Adipocyte (in vitro differentiated cells): Measurements from ENCODE around the gene UGT1A6.

Experiments
- DNase-seq: peaks from one replicate; pipeline ENCODE4 v3.0.0-alpha.2; 2015; ENCODE audit warnings: low read depth
- H3K27me3 ChIP-seq: replicated peaks from 2 replicates; pipeline ENCODE4 v1.7.0; 2013; ENCODE audit warnings: mild to moderate bottlenecking, low read length, moderate library complexity; ENCODE audit not compliant: control insufficient read depth, insufficient read depth
- H3K36me3 ChIP-seq: 2 replicates; pipeline ENCODE4 v1.7.0; 2013; ENCODE audit warnings: low read length, mild to moderate bottlenecking, moderate library complexity; ENCODE audit not compliant: control insufficient read depth, insufficient read depth, severe bottlenecking
- H3K4me1 ChIP-seq: 2 replicates; pipeline ENCODE4 v1.7.0; 2013; ENCODE audit warnings: mild to moderate bottlenecking, low read length, moderate library complexity; ENCODE audit not compliant: control insufficient read depth, insufficient read depth
- H3K4me3 ChIP-seq: 2 replicates; pipeline ENCODE4 v1.7.0; 2013; ENCODE audit warnings: mild to moderate bottlenecking, low read length, moderate library complexity
- H3K9ac ChIP-seq: 2 replicates; pipeline ENCODE4 v1.7.0; 2013; ENCODE audit warnings: mild to moderate bottlenecking, low read length, moderate library complexity
- H3K9me3 ChIP-seq: 2 replicates; pipeline ENCODE4 v1.7.0; 2013; ENCODE audit warnings: mild to moderate bottlenecking, low read length, moderate library complexity; ENCODE audit not compliant: control insufficient read depth

Gene UGT1A6

DNA sequence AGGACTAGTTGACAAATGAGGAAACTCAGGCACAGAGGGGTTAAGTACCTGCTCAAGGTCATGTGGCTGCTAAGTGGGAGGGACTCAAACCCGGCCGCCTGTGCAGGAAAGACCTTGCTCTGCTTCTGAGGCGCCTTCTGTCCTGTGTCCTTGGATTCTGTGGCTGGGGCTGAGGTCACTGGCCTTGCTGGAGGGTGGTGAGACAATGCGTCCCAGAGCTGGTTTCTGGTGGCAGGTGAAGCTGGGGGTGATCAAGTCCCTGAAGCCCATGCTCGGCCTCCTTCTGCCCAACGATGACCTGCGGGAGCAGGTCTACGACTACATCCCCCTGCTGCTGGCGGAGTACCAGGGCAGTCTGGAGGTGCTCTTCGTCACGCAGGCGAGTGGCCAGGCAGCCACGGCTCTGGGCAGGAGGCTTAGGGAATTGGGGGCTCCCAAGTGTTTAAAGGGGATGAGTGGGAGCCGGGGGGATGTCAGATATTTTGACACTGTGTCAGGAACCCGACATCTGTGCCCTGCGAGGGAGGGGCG, 101.5 kb downstream of the UGT1A6 start:
- Histone ChIP-seq H3K36me3 (no peaks in the 10 kb centered on the region), H3K9me3 (no peaks in the 10 kb centered on the region), H3K4me1 (no peaks in the 10 kb centered on the region), H3K4me3 (no peak overlapping the region), H3K9ac (no peak overlapping the region), H3K27me3 (peaks cover 22% of the 10 kb centered on the region)
- no peak for DNase-seq

DNA sequence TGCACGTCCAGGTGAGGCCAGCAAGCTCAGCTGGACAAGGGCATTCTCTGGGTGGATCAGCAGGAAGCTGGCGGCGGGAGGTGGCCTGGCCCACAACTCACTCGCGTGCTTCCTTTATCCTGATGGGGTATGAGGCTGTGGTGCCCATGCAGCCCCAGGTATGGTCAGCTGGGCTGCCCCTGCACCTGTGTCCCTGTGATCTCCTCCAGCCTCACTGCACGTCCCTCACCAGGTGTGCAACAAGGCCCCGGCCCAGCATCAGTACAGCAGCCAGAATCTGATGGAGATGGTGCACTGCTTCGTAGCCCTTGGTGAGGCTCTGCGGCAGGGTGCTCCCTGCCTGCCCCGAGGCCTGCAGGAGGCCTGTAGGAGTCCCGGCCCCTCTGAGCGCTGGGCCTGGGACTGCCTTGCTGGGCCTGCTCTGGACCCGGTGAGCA, 103.1 kb downstream of the UGT1A6 start:
- Histone ChIP-seq H3K27me3 (peaks cover 27% of the 10 kb centered on the region), H3K4me1 (no peaks in the 10 kb centered on the region), H3K4me3 (no peak overlapping the region), H3K36me3 (no peaks in the 10 kb centered on the region), H3K9me3 (no peaks in the 10 kb centered on the region), H3K9ac (no peak overlapping the region)
- DNase-seq, result no peak

GRCh38 chr2:233796254-233796653, 103.6 kb downstream of the UGT1A6 start:
- no peaks in the 10 kb centered on the region for H3K36me3 ChIP-seq
- no peaks in the 10 kb centered on the region for H3K4me1 ChIP-seq
- no peaks in the 10 kb centered on the region for H3K9me3 ChIP-seq
- DNase-seq, result no peak
- H3K27me3 ChIP-seq, result peaks cover 27% of the 10 kb centered on the region
- H3K4me3 ChIP-seq, result no peak overlapping the region
- no peak overlapping the region for H3K9ac ChIP-seq

GRCh38 chr2:233798335-233799086, 105.8 kb downstream of the UGT1A6 start:
- peaks cover 32% of the 10 kb centered on the region for H3K27me3 ChIP-seq
- no peak for DNase-seq
- H3K9me3 ChIP-seq, result no peaks in the 10 kb centered on the region
- H3K4me1 ChIP-seq, result no peaks in the 10 kb centered on the region
- no peak overlapping the region for H3K4me3 ChIP-seq
- H3K36me3 ChIP-seq, result no peaks in the 10 kb centered on the region
- H3K9ac ChIP-seq, result no peak overlapping the region

DNA sequence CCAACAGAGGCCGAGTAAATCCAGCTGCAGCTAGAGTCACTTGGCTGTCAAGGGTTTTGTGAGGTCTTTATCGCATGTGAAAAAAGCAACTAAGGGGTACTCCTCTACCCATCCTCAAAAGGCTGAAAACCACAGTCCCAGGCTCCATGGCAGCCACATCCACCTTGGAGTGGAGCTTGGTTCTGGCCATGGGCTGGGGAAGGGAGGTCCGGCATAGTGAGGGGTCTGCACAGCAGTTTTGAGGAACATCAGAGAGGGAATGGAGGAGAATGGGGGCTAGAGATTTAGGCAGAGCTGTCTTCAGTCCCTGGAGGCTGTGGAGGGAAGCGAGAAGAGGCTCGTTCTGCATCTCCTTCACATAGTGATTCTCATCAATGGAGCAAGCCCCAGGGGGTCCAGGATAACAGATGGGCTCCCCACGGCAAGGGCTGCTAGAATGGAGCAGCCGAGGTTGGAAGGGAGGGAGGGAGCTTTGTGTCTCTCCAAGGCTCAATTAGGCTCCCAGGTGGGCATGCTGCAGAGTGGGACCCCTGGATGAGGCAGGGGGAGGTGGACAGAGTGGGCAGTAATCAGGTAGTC, 106.5 kb downstream of the UGT1A6 start:
- H3K4me1 ChIP-seq, result no peaks in the 10 kb centered on the region
- H3K27me3 ChIP-seq, result peaks cover 32% of the 10 kb centered on the region
- H3K36me3 ChIP-seq, result no peaks in the 10 kb centered on the region
- no peak overlapping the region for H3K4me3 ChIP-seq
- no peak for DNase-seq
- no peaks in the 10 kb centered on the region for H3K9me3 ChIP-seq
- no peak overlapping the region for H3K9ac ChIP-seq

GRCh38 chr2:233799716-233800115, 107.0 kb downstream of the UGT1A6 start:
- DNase-seq, result no peak
- H3K9me3 ChIP-seq, result no peaks in the 10 kb centered on the region
- no peak overlapping the region for H3K9ac ChIP-seq
- no peaks in the 10 kb centered on the region for H3K4me1 ChIP-seq
- peaks cover 32% of the 10 kb centered on the region for H3K27me3 ChIP-seq
- no peaks in the 10 kb centered on the region for H3K36me3 ChIP-seq
- H3K4me3 ChIP-seq, result no peak overlapping the region

DNA sequence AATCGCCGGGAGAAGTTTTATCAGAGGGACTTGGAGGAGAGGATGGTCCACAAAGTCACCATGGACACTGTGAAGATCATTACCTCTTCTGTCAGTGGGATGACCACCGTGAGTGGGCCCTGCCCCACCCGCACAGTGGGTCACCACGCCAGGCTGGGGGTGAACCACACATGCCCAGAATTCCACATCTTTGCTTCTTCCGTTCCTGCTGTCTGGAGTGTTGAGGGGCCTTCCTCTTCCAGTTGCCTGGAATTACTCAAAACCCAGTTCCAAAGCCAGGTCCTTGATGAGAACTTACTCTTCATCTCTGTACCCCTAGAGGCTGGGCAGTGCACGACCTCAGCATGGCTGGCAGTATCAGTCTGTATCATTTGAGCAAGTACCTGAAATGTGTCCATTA, 107.5 kb downstream of the UGT1A6 start:
- Histone ChIP-seq H3K9ac (no peak overlapping the region), H3K36me3 (no peaks in the 10 kb centered on the region), H3K9me3 (no peaks in the 10 kb centered on the region), H3K4me3 (no peak overlapping the region), H3K27me3 (peaks cover 32% of the 10 kb centered on the region), H3K4me1 (no peaks in the 10 kb centered on the region)
- DNase-seq, result no peak

- H3K27me3 ChIP-seq, result peaks cover 32% of the 10 kb centered on the region
- no peak for DNase-seq
- no peak overlapping the region for H3K9ac ChIP-seq
- no peak overlapping the region for H3K4me3 ChIP-seq
- H3K4me1 ChIP-seq, result no peaks in the 10 kb centered on the region
- H3K9me3 ChIP-seq, result peaks cover 4% of the 10 kb centered on the region
- no peaks in the 10 kb centered on the region for H3K36me3 ChIP-seq
Measured at GRCh38 chr2:233801357-233802131, 108.9 kb downstream of the UGT1A6 start.

GRCh38 chr2:233802132-233802815, 109.6 kb downstream of the UGT1A6 start:
- Histone ChIP-seq H3K9me3 (peaks cover 4% of the 10 kb centered on the region), H3K27me3 (peaks cover 32% of the 10 kb centered on the region), H3K9ac (no peak overlapping the region), H3K4me1 (no peaks in the 10 kb centered on the region), H3K4me3 (no peak overlapping the region), H3K36me3 (no peaks in the 10 kb centered on the region)
- DNase-seq, result no peak

- Histone ChIP-seq H3K9me3 (peaks cover 4% of the 10 kb centered on the region), H3K9ac (no peak overlapping the region), H3K27me3 (peaks cover 34% of the 10 kb centered on the region), H3K4me1 (no peaks in the 10 kb centered on the region), H3K36me3 (no peaks in the 10 kb centered on the region), H3K4me3 (no peak overlapping the region)
- no peak for DNase-seq
Measured at GRCh38 chr2:233803292-233803911, 110.7 kb downstream of the UGT1A6 start.
